Measurements from ENCODE around the gene RGS17.

GRCh38 chr6:153074761-153075160, 56.3 kb downstream of the RGS17 start:
- TF ChIP-seq POLR2AphosphoS5 (IDR thresholded peaks at IDR 0.05) (no peak), POLR2A (IDR thresholded peaks at IDR 0.05; ENCODE audit: low read depth) (no peak)
- TF ChIP-seq, protein P1, sequence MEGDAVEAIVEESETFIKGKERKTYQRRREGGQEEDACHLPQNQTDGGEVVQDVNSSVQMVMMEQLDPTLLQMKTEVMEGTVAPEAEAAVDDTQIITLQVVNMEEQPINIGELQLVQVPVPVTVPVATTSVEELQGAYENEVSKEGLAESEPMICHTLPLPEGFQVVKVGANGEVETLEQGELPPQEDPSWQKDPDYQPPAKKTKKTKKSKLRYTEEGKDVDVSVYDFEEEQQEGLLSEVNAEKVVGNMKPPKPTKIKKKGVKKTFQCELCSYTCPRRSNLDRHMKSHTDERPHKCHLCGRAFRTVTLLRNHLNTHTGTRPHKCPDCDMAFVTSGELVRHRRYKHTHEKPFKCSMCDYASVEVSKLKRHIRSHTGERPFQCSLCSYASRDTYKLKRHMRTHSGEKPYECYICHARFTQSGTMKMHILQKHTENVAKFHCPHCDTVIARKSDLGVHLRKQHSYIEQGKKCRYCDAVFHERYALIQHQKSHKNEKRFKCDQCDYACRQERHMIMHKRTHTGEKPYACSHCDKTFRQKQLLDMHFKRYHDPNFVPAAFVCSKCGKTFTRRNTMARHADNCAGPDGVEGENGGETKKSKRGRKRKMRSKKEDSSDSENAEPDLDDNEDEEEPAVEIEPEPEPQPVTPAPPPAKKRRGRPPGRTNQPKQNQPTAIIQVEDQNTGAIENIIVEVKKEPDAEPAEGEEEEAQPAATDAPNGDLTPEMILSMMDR (IDR thresholded peaks at IDR 0.05) = no peak

Measured in esophagus muscularis mucosa (tissue), 3 donors.